Thymus (tissue), 11 donors: ENCODE results near the gene MYBPC2. TPM values are rescaled to one million over a fixed set of nuclear protein-coding genes. Genes with fewer than 3 reads are reported as not detected.

Source experiments
- DNase-seq, 9 donors: peaks; one replicate each; pipeline ENCODE4 v3.0.0-alpha.2; 2013; ENCODE audit warnings: low spot score in 9 of 9, low read depth in 6 of 9, missing footprints in 1 of 9
- H3K27ac ChIP-seq, 2 donors: one replicate each; pipeline ENCODE4 v1.5.1; 2013; ENCODE audit warnings: control low read depth in 1 of 2, low read depth in 1 of 2, low read length in 1 of 2, mild to moderate bottlenecking in 1 of 2, moderate library complexity in 1 of 2
- H3K27me3 ChIP-seq, 2 donors: one replicate each; pipeline ENCODE4 v1.5.1; 2013; ENCODE audit warnings: low read length in 1 of 2; ENCODE audit not compliant: control insufficient read depth in 2 of 2, insufficient read depth in 1 of 2
- H3K36me3 ChIP-seq, 2 donors: one replicate each; pipeline ENCODE4 v1.5.1; 2013; ENCODE audit warnings: low read length in 1 of 2, mild to moderate bottlenecking in 1 of 2, moderate library complexity in 1 of 2; ENCODE audit not compliant: control insufficient read depth in 2 of 2, insufficient read depth in 2 of 2
- H3K4me1 ChIP-seq, 2 donors: one replicate each; pipeline ENCODE4 v1.5.1; 2013; ENCODE audit warnings: low read length in 2 of 2; ENCODE audit not compliant: control insufficient read depth in 2 of 2, insufficient read depth in 2 of 2
- H3K4me3 ChIP-seq, 2 donors: one replicate each; pipeline ENCODE4 v1.5.1; 2013; ENCODE audit warnings: low read length in 2 of 2, control low read depth in 1 of 2, mild to moderate bottlenecking in 1 of 2
- H3K9me3 ChIP-seq, 2 donors: one replicate each; pipeline ENCODE4 v1.5.1; 2013; ENCODE audit warnings: low read length in 1 of 2, mild to moderate bottlenecking in 1 of 2; ENCODE audit not compliant: control insufficient read depth in 2 of 2, insufficient read depth in 1 of 2
- WGBS: extraction: QIAGEN DNeasy Blood & Tissue Kit; methylation state at CpG from one replicate; pipeline ENCODE4 v1.1.7; 2013; 5-methylcytosine and 5-hydroxymethylcytosine counted together
- polyA plus RNA-seq: library from polyadenylated mRNA; stranded (reverse); fragments of 200-250 nt; gene quantifications from one replicate; pipeline ENCODE4 v1.2.3, GENCODE V29; 2013
- total RNA-seq: library from RNA; stranded (reverse); fragments of 120-200 nt; gene quantifications from one replicate; pipeline ENCODE4 v1.2.4, GENCODE V29; 2013
- donor health status: healthy.

Gene MYBPC2
- total and polyA plus RNA-seq, 2 donors: 1.8 to 7.0 TPM

- no peaks in the 10 kb centered on the region for H3K36me3 ChIP-seq
- no peak for DNase-seq
- H3K4me1 ChIP-seq: peaks cover 0 to 5% of the 10 kb centered on the region in 2 donors
- WGBS: 94% methylated on average over 18 of the region's 18 CpGs
- H3K9me3 ChIP-seq: peaks cover 0 to 1% of the 10 kb centered on the region in 2 donors
- no peak overlapping the region for H3K4me3 ChIP-seq
- peaks cover 11 to 37% of the 10 kb centered on the region in 2 donors for H3K27me3 ChIP-seq
- H3K27ac ChIP-seq: no peak overlapping the region
Observed at GRCh38 chr19:50422397-50423278, 10.1 kb upstream of the MYBPC2 start.

DNA sequence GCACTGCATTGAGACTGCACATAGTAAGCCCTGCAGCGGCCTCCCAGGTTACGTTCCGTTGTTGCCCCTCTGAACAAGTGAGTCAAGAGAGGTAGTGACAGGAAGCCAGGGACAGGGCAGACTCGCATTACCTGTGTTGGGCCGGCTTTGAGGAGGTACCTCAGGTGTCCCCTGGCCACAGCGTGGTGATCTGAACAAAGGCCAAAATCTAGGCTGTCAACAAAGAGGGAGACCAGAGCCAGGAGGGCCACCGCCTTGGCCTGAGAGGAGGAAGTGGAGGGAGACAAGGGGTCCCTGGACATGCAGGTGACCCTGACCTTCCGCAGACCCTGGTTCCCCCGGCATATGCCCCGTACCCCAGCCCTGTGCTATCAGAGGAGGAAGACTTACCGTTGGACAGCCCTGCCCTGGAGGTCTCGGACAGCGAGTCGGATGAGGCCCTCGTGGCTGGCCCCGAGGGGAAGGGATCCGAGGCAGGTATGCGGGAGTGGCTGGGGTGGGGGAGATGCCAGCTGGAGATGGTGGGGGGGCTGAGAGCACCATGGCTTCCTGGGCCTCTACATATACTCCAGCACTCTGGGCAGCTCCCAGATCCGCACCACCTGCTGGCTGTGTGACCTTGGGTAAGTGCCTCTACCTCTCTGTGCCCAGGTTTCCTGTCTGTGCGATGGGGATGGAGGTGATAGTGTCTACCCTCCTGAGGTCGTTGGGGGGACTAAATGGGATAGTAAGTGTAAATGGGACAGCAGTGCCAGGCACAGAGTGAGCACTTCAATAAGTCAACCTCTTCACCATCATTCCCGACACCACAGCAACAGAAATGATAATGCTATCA, 9.2 kb upstream of the MYBPC2 start:
- Histone ChIP-seq H3K4me1 (peaks cover 0 to 10% of the 10 kb centered on the region in 2 donors), H3K27ac (no peak overlapping the region), H3K9me3 (peaks cover 0 to 1% of the 10 kb centered on the region in 2 donors), H3K27me3 (peaks cover 12 to 38% of the 10 kb centered on the region in 2 donors), H3K36me3 (no peaks in the 10 kb centered on the region), H3K4me3 (no peak overlapping the region)
- 94% methylated on average over 22 of the region's 22 CpGs for WGBS
- no peak for DNase-seq

DNA sequence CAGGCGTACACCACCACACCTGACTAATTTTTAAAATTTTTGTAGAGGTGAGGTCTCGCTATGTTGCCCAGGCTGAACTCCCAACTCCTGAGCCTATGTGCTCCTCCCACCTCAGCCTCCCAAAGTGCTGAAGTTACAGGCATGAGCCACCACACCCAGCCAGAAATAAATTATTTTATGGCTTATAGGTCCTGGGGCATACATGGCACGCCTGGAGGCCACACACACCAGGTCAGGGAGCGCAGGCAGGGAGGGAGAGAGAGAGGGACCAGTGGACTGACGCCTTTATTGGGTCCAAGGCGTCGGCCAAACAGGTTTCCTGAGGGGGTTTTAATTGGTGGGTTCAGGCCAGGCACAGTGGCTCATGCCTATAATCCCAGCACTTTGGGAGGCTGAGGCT, 7.1 kb upstream of the MYBPC2 start:
- peaks cover 0 to 8% of the 10 kb centered on the region in 2 donors for H3K4me1 ChIP-seq
- 70% methylated on average over 7 of the region's 7 CpGs for WGBS
- H3K9me3 ChIP-seq: peaks cover 0 to 1% of the 10 kb centered on the region in 2 donors
- H3K4me3 ChIP-seq: no peak overlapping the region
- H3K27ac ChIP-seq: no peak overlapping the region
- H3K27me3 ChIP-seq: peaks cover 12 to 38% of the 10 kb centered on the region in 2 donors
- H3K36me3 ChIP-seq: no peaks in the 10 kb centered on the region
- DNase-seq: no peak

DNA sequence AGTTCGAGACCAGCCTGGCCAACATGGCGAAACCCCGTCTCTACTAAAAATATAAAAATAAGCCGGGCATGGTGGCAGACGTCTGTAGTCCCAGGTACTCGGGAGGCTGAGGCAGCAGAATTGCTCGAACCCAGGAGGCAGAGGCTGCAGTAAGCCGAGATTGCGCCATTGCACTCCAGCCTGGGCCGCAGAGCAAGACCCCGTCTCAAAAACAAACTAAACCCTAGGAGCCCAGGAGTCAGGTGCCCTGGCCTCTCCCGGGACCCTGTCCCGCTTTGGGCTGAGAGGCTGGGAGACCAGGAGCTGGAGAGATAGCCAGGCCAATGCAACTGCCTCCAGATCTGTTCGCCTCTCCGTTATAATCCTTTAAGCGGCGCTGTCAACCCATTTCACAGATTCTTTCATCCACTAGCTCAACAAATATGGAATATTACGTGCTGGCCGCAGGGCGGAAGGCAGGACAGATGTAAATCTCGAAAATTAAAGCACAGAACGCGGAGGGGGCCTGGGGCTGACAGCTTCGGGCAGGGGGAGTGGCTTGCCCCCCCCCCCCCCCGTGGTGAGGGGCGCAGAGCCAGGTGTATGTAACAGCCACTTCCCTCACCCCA, 5.3 kb upstream of the MYBPC2 start:
- no peaks in the 10 kb centered on the region for H3K36me3 ChIP-seq
- H3K9me3 ChIP-seq: no peaks in the 10 kb centered on the region
- no peak overlapping the region for H3K27ac ChIP-seq
- peaks cover 24 to 51% of the 10 kb centered on the region in 2 donors for H3K27me3 ChIP-seq
- H3K4me1 ChIP-seq: peaks cover 3 to 16% of the 10 kb centered on the region in 2 donors
- peak overlapping the region in 1 of 2 donors; percentile 20 for H3K4me3 ChIP-seq
- 83% methylated on average over 26 of the region's 26 CpGs for WGBS
- DNase-seq: no peak

GRCh38 chr19:50427997-50428425, 4.7 kb upstream of the MYBPC2 start:
- H3K27ac ChIP-seq: peak overlapping the region; percentile 36 to 47
- peaks cover 28 to 57% of the 10 kb centered on the region in 2 donors for H3K27me3 ChIP-seq
- peaks cover 3 to 22% of the 10 kb centered on the region in 2 donors for H3K4me1 ChIP-seq
- 5% methylated on average over 38 of the region's 38 CpGs for WGBS
- peak overlapping the region in 1 of 2 donors; percentile 20 for H3K4me3 ChIP-seq
- peak in 2 of 9 donors; percentile 30 to 58 for DNase-seq
- no peaks in the 10 kb centered on the region for H3K9me3 ChIP-seq
- H3K36me3 ChIP-seq: no peaks in the 10 kb centered on the region

DNA sequence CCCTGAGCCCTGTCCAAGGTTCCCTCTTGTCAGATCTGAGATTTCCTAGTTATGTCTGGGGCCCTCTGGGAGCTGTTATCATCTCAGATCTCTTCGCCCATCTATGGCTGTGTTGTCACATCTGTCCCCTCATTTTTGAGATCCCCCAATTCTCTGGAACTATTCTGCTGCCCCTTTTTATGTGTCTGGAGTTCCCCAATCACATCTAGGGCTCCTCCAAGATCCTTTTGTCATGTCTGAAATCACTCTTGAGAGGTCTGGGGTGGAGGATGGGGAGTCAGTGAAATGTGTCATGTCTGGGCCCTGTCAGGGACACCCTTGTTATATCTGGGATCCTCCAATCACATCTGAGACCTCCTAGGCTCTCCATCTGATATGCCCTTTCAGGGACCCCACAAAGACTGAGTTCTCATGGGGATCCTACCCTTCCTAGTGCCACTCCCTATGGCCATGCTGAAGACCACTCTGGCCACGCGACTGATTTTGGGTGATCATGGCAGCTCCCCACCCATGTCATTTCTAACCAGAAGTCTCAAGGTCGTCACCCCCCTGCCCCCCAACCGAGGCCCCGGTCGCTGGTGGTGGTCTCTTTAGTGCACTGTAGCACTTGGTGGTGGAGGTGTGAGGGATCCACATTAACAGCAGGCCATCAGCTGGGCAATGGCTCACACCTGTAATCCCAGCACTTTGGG, 3.8 kb upstream of the MYBPC2 start:
- DNase-seq: no peak
- 94% methylated on average over 7 of the region's 7 CpGs for WGBS
- H3K27me3 ChIP-seq: peaks cover 35 to 66% of the 10 kb centered on the region in 2 donors
- no peak overlapping the region for H3K4me3 ChIP-seq
- H3K9me3 ChIP-seq: no peaks in the 10 kb centered on the region
- H3K36me3 ChIP-seq: no peaks in the 10 kb centered on the region
- peak overlapping the region in 1 of 2 donors; percentile 43 for H3K27ac ChIP-seq
- peaks cover 3 to 22% of the 10 kb centered on the region in 2 donors for H3K4me1 ChIP-seq

DNA sequence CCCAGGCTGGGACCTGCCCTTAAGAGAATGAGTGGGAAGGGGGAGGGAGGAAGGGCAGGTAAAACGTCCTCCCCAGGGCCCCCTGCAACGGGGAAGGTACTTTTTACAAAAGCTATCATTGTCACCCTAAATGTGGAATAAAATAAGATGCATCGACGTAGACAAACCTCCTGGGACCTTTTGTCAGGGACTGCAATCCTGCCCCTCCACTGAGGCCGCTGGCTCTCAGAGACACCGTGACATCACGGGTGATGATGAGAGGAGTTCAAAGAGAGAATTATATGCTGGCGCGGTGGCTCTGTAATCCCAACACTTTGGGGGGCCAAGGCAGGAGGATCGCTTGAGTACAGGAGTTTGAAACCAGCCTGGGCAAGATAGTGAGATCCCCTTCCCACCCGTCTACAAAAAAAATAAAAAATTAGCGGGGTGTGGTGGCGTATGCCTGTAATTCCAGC, 1.8 kb upstream of the MYBPC2 start:
- peak overlapping the region in 1 of 2 donors; percentile 65 for H3K4me3 ChIP-seq
- peaks cover 40 to 84% of the 10 kb centered on the region in 2 donors for H3K27me3 ChIP-seq
- no peaks in the 10 kb centered on the region for H3K9me3 ChIP-seq
- H3K27ac ChIP-seq: peak overlapping the region in 1 of 2 donors; percentile 75
- H3K36me3 ChIP-seq: no peaks in the 10 kb centered on the region
- H3K4me1 ChIP-seq: peaks cover 3 to 22% of the 10 kb centered on the region in 2 donors
- 67% methylated on average over 13 of the region's 13 CpGs for WGBS
- DNase-seq: no peak
